Caki2 (cell line): ENCODE data around the gene PTPRB. TPM values are rescaled to one million over a fixed set of nuclear protein-coding genes. Genes with fewer than 3 reads are reported as not detected.
"Not testable (repeated sequence)": the region's sequence is repeated elsewhere in the genome, so short reads cannot be mapped to it uniquely, and the experiment has no call there.

Source experiments
- DNase-seq: peaks from one replicate; pipeline ENCODE4 v3.0.0-alpha.2; 2015; ENCODE audit warnings: low read depth
- in situ Hi-C: cut with HindIII; loops from 2 replicates; pipeline ENCODE4 v1.10.0; 2016; ENCODE audit warnings: low sequenced_read_pairs, low pct_unique_long_range_greater_than_20kb, mixed read lengths
- total RNA-seq: library from RNA; depleted of rRNA; stranded (reverse); fragments of >200 nt; shearing (Covaris generic); gene quantifications from 2 replicates; pipeline ENCODE4 v1.2.3, GENCODE V29; 2014; ENCODE audit warnings: low replicate concordance

The PTPRB gene
- total RNA-seq, 1 experiment from 2014 or later: 3.2 TPM

- in situ Hi-C loops, DNase-seq: not testable (repeated sequence)
Measured at GRCh38 chr12:70492904-70493303, 144.3 kb downstream of the PTPRB start.

GRCh38 chr12:70490928-70491327, 146.3 kb downstream of the PTPRB start:
- DNase-seq, in situ Hi-C loops: not testable (repeated sequence)

DNA sequence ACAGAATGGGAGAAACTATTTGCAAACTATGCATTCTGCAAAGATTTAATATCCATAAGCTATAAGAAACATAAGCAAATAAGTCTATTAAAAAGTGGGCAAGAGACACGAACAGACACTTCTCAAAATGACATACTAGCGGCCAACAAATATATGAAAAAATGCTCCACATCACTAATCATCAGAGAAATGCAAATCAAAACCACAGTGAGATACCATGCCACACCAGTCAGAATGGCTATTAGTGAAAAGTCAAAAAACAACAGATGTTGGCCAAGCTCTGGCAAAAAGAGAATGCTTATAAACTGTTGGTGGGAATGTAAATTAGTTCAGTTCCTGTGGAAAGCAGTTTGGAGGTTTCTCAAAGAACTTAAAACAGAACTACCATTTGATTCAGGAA, 149.8 kb downstream of the PTPRB start:
- in situ Hi-C loops: no loop called here
- no peak for DNase-seq

DNA sequence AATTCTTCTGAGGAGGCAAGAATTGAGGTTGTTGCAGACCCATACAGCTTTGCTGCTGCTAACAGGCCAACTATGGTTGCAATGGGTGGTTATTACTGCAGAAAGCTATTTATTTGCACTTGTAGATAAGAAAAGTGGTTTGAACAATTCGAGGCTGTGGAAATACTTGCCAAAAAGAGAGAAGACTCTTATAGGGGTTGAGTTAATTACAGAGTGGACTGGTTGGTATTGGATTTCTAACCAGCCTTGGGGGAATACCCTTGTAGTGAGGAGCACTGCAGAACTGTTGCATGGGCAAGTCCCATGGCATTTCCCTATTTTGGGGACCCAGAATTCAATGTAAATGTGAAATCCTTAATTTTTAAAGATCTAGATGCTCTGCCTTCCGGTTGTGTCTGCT, 150.6 kb downstream of the PTPRB start:
- no peak for DNase-seq
- in situ Hi-C loops: no loop called here

- in situ Hi-C loops: no loop called here
- DNase-seq: no peak
Measured at GRCh38 chr12:70485704-70486103, 151.5 kb downstream of the PTPRB start.

- in situ Hi-C loops: no loop called here
- no peak for DNase-seq
Measured at GRCh38 chr12:70484464-70484863, 152.8 kb downstream of the PTPRB start.

DNA sequence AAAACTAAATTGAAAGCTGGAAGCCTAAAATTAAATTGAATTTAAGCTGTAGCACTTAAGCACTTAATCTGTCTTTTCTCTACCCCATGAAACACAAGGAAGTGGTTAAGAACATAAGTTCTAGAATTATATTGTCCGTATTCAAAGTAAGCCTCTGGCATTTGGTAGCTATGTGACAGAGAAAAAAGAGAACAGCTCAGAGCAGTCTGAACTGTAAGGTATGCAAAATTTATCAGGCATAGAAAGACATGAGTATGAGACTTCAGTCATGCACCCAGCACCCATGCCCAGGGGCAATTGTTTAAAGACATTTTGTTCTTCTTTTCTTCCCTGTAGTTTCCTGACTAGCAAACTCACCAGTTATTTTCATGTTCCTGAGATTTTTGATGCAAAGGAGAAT, 154.5 kb downstream of the PTPRB start:
- no peak for DNase-seq
- in situ Hi-C loops: no loop called here

DNA sequence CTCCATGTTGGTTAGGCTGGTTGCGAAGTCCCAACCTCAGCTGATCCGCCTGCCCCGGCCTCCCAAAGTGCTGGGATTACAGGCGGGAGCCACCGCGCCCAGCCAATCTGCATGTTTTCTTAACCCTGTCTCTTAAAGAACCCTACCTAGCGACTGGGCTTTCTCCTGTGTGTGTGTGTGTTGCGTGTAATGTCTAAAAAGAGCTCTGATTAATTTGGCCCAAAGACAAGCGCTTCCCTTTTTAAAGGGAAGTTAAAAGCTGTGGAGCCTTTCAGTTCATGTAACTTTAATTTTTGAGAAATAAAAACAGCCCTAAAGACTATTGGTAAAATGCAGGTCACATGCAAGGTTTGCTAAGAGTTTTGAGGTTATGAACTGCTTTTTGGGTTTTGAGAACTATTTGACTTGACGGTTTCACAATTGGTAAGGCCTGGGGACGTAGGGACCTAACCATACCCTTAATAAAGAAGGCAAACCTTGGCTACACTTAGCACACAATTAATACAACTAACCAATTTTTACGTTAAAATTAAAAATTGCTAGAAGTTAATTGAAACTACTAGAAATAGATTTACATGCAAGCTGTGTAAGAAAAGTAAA, 167.9 kb downstream of the PTPRB start:
- DNase-seq: no peak
- in situ Hi-C loops: no loop called here

- DNase-seq: no peak
- in situ Hi-C loops: no loop called here
Measured at GRCh38 chr12:70468741-70469140, 168.5 kb downstream of the PTPRB start.

DNA sequence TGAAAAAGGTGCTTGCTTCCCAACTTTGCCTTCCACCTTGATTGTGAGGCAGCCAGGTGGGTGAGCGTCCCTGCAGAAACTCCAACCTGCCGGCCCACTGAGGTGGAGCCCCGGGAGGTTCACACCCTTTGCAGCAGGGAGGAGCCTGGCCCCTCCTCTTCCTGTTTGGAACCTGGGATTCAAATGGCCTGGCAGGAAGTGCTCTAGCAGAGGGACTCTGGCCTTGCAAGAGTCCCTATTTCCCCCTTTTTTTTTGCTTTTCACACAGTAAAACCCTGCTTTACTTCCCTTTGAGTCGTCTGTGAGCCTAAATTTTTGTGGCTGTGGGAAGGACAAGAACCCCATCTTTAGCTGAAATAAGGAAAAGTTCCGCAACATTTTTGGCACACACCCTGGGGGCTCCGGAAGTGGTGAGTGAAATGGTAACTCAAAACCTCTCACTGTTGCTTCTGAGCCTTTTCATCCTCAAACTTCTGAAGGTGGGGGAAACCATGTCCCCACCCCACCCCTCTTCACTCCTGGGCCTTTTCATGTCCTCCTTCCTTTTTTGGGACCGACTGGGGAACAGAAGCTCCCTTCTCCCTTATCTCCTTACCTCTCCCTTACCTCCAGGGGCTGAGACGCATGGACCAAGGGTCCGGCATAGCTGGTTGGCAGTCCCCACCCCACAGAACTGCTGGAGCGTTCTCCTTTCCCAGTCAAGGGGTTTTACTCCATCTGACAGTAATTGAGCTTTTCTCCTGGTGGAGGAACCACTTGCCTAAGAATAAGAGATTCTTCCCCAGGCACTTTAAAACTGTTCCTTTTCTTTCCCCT, 169.1 kb downstream of the PTPRB start:
- in situ Hi-C loops: no loop called here

DNA sequence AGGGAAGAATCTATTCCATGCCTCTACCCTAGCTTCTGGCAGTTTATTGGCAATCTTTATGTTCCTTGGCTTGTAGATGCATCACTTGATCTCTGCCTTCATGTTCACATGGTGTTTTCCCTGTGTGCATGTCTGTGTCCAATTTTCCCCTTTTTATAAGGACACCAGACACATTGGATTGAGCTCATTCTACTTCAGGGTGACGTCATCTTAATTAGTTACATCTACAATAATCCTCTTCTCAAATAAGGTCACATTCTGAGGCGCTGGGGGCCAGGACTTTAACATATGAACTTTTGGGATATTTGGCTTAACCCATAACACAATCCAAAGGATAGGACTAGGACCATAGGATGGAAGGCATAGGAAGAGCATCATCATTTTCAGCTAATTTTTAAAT, 169.8 kb downstream of the PTPRB start:
- DNase-seq: no peak
- in situ Hi-C loops: no loop called here

More for the DNA sequence above, 169.1 kb downstream of the PTPRB start:
- no peak for DNase-seq

GRCh38 chr12:70466753-70467152, 170.5 kb downstream of the PTPRB start:
- in situ Hi-C loops: no loop called here
- no peak for DNase-seq
